ENCODE results near the gene STAP2. TPM values are rescaled to one million over a fixed set of nuclear protein-coding genes. Genes with fewer than 3 reads are reported as not detected.

STAP2 gene
- total and polyA plus RNA-seq, 9 of the 15 experiments (the other 6 are each of a cell fraction or from before 2014, with no cell fraction given), result 1.2 to 9.8 (median 4.5) TPM

- in situ Hi-C loops (cut with MboI) (no loop called here), intact Hi-C loops (cut with micrococcal nuclease) (no loop called here)
- ChIA-PET CTCF (ENCODE audit: low intra/inter-chr PET ratio) (interaction anchor here (0.9 to 1.4 kb wide), 2 partner anchors 23 to 25 kb away, joined by 4 to 6 read pairs; no protein-coding TSS in a partner anchor), POLR2A (interaction anchor here (0.7 to 5.2 kb wide), 15 partner anchors 8 to 147 kb away, joined by 3 to 46 read pairs (median 7); partner anchors contain the start of genes CHAF1A, HDGFL2 and MPND)
- TSS peak; percentile 47 for BruUV-seq (replicated peaks)
- Histone ChIP-seq H3K36me3 (ENCODE audit: control insufficient read depth, insufficient read depth, low read length) (peaks cover 57% of the 10 kb centered on the region; the same call in 2 of the 3 replicates), H3K27me3 (ENCODE audit: control insufficient read depth in 2 of 2, insufficient read depth in 2 of 2, low read length in 2 of 2) (no peaks in the 10 kb centered on the region), H3K9me3 (replicated peaks; ENCODE audit: control insufficient read depth, insufficient read depth, low read depth, low read length) (no peaks in the 10 kb centered on the region), H3K4me3 (peak overlapping the region; percentile 10), H3K4me2 (ENCODE audit: insufficient read depth, low read length) (peak overlapping the region; percentile 85), H3K79me2 (ENCODE audit: control insufficient read depth, insufficient read depth, low read length) (peaks cover 92% of the 10 kb centered on the region), H3K9ac (ENCODE audit: insufficient read depth in 1 of 2, low read depth in 2 of 2, low read length in 2 of 2) (peak overlapping the region; percentile 88 to 93), H3K27ac (ENCODE audit: extremely low read depth, low read depth, low read length) (peak overlapping the region; percentile 99), H3K4me1 (replicated peaks in 1 of 2; ENCODE audit: control insufficient read depth in 2 of 2, insufficient read depth in 2 of 2, low read length in 2 of 2) (peaks cover 69 to 85% of the 10 kb centered on the region in 2 experiments), H4K20me1 (replicated peaks; ENCODE audit: control insufficient read depth, insufficient read depth, low read length) (peaks cover 11% of the 10 kb centered on the region), H2AFZ (ENCODE audit: low read depth, low read length) (no peak overlapping the region), H3K9me1 (ENCODE audit: control insufficient read depth, insufficient read depth, low read length) (no peaks in the 10 kb centered on the region)
- 12% methylated on average over 16 of the region's 16 CpGs for WGBS (ENCODE audit: insufficient coverage, low coverage, missing lambda C conversion rate)
- DNase-seq (ENCODE audit: extremely low read depth in 1 of 4, low spot score in 3 of 4), result peak in 1 of 4 experiments; percentile 35
- FAIRE-seq, result peak; percentile 11
- ATAC-seq, result peak; percentile 3
- peak; percentile 15 for TF ChIP-seq GABPB1 (CRISPR knock-in tag; IDR thresholded peaks at IDR 0.05)
- TF ChIP-seq NR2C2 (CRISPR knock-in tag; IDR thresholded peaks at IDR 0.05), result no peak
- TF ChIP-seq NR2C2 (tag; IDR thresholded peaks at IDR 0.05), result no peak
- no peak for TF ChIP-seq TAF15 (IDR thresholded peaks at IDR 0.05; ENCODE audit: low read depth, low read length)
- no peak for TF ChIP-seq PHTF2 (CRISPR knock-in tag; IDR thresholded peaks at IDR 0.05)
- TF ChIP-seq ZKSCAN8 (CRISPR knock-in tag; IDR thresholded peaks at IDR 0.05), result no peak
- TF ChIP-seq NCOA2 (IDR thresholded peaks at IDR 0.05; ENCODE audit: partially characterized antibody in 2 of 2), result no peak
- TF ChIP-seq ZEB2 (IDR thresholded peaks at IDR 0.05), result no peak; the same call in 1 of the 2 replicates
- TF ChIP-seq ADNP (tag; IDR thresholded peaks at IDR 0.05), result no peak
- TF ChIP-seq ZNF655 (CRISPR knock-in tag; IDR thresholded peaks at IDR 0.05), result no peak
- no peak for TF ChIP-seq STAT5B (CRISPR knock-in tag; IDR thresholded peaks at IDR 0.05)
- no peak for TF ChIP-seq CBX5 (IDR thresholded peaks at IDR 0.05; ENCODE audit: borderline replicate concordance, low read depth)
- TF ChIP-seq HDAC6 (IDR thresholded peaks at IDR 0.05; ENCODE audit: low read depth, low read length), result no peak
- TF ChIP-seq FOSL1 (tag; conservative IDR thresholded peaks at IDR 0.05), result 0 out of 2 replicates have a peak, but pooled peaks have one; percentile 26
- TF ChIP-seq L3MBTL2 (IDR thresholded peaks at IDR 0.05), result peak; percentile 50; the same call in 1 of the 2 replicates
- no peak for TF ChIP-seq NCOA6 (IDR thresholded peaks at IDR 0.05)
- peak; percentile 87; the same call in 1 of the 2 replicates for TF ChIP-seq SMARCA5 (IDR thresholded peaks at IDR 0.05)
- TF ChIP-seq OTX1 (CRISPR knock-in tag; IDR thresholded peaks at IDR 0.05), result no peak
- 0 out of 2 replicates have a peak, but pooled peaks have one; percentile 2 for TF ChIP-seq DPF2 (IDR thresholded peaks at IDR 0.05)
- peak; percentile 97 for TF ChIP-seq ZFP36 (IDR thresholded peaks at IDR 0.05; ENCODE audit: low read depth, low read length, partially characterized antibody)
- no peak for TF ChIP-seq E2F5 (CRISPR knock-in tag; IDR thresholded peaks at IDR 0.05)
- no peak for TF ChIP-seq FOXA1 (IDR thresholded peaks at IDR 0.05; ENCODE audit: borderline replicate concordance)
These were observed 37.5 kb upstream of the STAP2 start for GRCh38 chr19:4376028-4376670.
